Thymus (tissue), 11 donors: ENCODE data around the gene NFKB2. TPM values are rescaled to one million over a fixed set of nuclear protein-coding genes. Genes with fewer than 3 reads are reported as not detected.

Experiments
- DNase-seq, 9 donors: peaks; one replicate each; pipeline ENCODE4 v3.0.0-alpha.2; 2013; ENCODE audit warnings: low spot score in 9 of 9, low read depth in 6 of 9, missing footprints in 1 of 9
- H3K27ac ChIP-seq, 2 donors: one replicate each; pipeline ENCODE4 v1.5.1; 2013; ENCODE audit warnings: control low read depth in 1 of 2, low read depth in 1 of 2, low read length in 1 of 2, mild to moderate bottlenecking in 1 of 2, moderate library complexity in 1 of 2
- H3K27me3 ChIP-seq, 2 donors: one replicate each; pipeline ENCODE4 v1.5.1; 2013; ENCODE audit warnings: low read length in 1 of 2; ENCODE audit not compliant: control insufficient read depth in 2 of 2, insufficient read depth in 1 of 2
- H3K36me3 ChIP-seq, 2 donors: one replicate each; pipeline ENCODE4 v1.5.1; 2013; ENCODE audit warnings: low read length in 1 of 2, mild to moderate bottlenecking in 1 of 2, moderate library complexity in 1 of 2; ENCODE audit not compliant: control insufficient read depth in 2 of 2, insufficient read depth in 2 of 2
- H3K4me1 ChIP-seq, 2 donors: one replicate each; pipeline ENCODE4 v1.5.1; 2013; ENCODE audit warnings: low read length in 2 of 2; ENCODE audit not compliant: control insufficient read depth in 2 of 2, insufficient read depth in 2 of 2
- H3K4me3 ChIP-seq, 2 donors: one replicate each; pipeline ENCODE4 v1.5.1; 2013; ENCODE audit warnings: low read length in 2 of 2, control low read depth in 1 of 2, mild to moderate bottlenecking in 1 of 2
- H3K9me3 ChIP-seq, 2 donors: one replicate each; pipeline ENCODE4 v1.5.1; 2013; ENCODE audit warnings: low read length in 1 of 2, mild to moderate bottlenecking in 1 of 2; ENCODE audit not compliant: control insufficient read depth in 2 of 2, insufficient read depth in 1 of 2
- WGBS: extraction: QIAGEN DNeasy Blood & Tissue Kit; methylation state at CpG from one replicate; pipeline ENCODE4 v1.1.7; 2013; 5-methylcytosine and 5-hydroxymethylcytosine counted together
- polyA plus RNA-seq: library from polyadenylated mRNA; stranded (reverse); fragments of 200-250 nt; gene quantifications from one replicate; pipeline ENCODE4 v1.2.3, GENCODE V29; 2013
- total RNA-seq: library from RNA; stranded (reverse); fragments of 120-200 nt; gene quantifications from one replicate; pipeline ENCODE4 v1.2.4, GENCODE V29; 2013
- donor health status: healthy.

Gene NFKB2
- total and polyA plus RNA-seq, 2 donors: 35.6 to 37.8 TPM

GRCh38 chr10:102375250-102375649, 20.3 kb upstream of the NFKB2 start:
- 97% methylated on average over 7 of the region's 7 CpGs for WGBS
- Histone ChIP-seq H3K4me3 (no peak overlapping the region), H3K27ac (no peak overlapping the region), H3K9me3 (peaks cover 0 to 2% of the 10 kb centered on the region in 2 donors), H3K27me3 (no peaks in the 10 kb centered on the region), H3K4me1 (no peaks in the 10 kb centered on the region), H3K36me3 (peaks cover 55 to 74% of the 10 kb centered on the region in 2 donors)
- no peak for DNase-seq

- Histone ChIP-seq H3K36me3 (peaks cover 55 to 74% of the 10 kb centered on the region in 2 donors), H3K4me3 (no peak overlapping the region), H3K4me1 (no peaks in the 10 kb centered on the region), H3K9me3 (no peaks in the 10 kb centered on the region), H3K27ac (no peak overlapping the region), H3K27me3 (no peaks in the 10 kb centered on the region)
- WGBS: 98% methylated on average over 2 of the region's 2 CpGs
- no peak for DNase-seq
These were observed 19.6 kb upstream of the NFKB2 start for GRCh38 chr10:102375867-102376266.

GRCh38 chr10:102376901-102377300, 18.6 kb upstream of the NFKB2 start:
- H3K36me3 ChIP-seq: peaks cover 56 to 73% of the 10 kb centered on the region in 2 donors
- WGBS: 99% methylated on average over 12 of the region's 12 CpGs
- no peak overlapping the region for H3K27ac ChIP-seq
- H3K4me1 ChIP-seq: no peaks in the 10 kb centered on the region
- H3K27me3 ChIP-seq: no peaks in the 10 kb centered on the region
- no peaks in the 10 kb centered on the region for H3K9me3 ChIP-seq
- no peak for DNase-seq
- no peak overlapping the region for H3K4me3 ChIP-seq

- no peaks in the 10 kb centered on the region for H3K4me1 ChIP-seq
- no peaks in the 10 kb centered on the region for H3K27me3 ChIP-seq
- DNase-seq: no peak
- H3K9me3 ChIP-seq: no peaks in the 10 kb centered on the region
- H3K4me3 ChIP-seq: no peak overlapping the region
- WGBS: over 99% methylated on average over 6 of the region's 6 CpGs
- peaks cover 65 to 74% of the 10 kb centered on the region in 2 donors for H3K36me3 ChIP-seq
- H3K27ac ChIP-seq: no peak overlapping the region
These were observed 16.1 kb upstream of the NFKB2 start for GRCh38 chr10:102379383-102379782.

GRCh38 chr10:102381983-102382382, 13.5 kb upstream of the NFKB2 start:
- Histone ChIP-seq H3K4me1 (no peaks in the 10 kb centered on the region), H3K27me3 (no peaks in the 10 kb centered on the region), H3K9me3 (no peaks in the 10 kb centered on the region), H3K4me3 (no peak overlapping the region), H3K27ac (no peak overlapping the region), H3K36me3 (peaks cover 44 to 54% of the 10 kb centered on the region in 2 donors)
- 98% methylated on average over 9 of the region's 9 CpGs for WGBS
- DNase-seq: no peak

- no peaks in the 10 kb centered on the region for H3K4me1 ChIP-seq
- DNase-seq: no peak
- no peak overlapping the region for H3K27ac ChIP-seq
- H3K4me3 ChIP-seq: no peak overlapping the region
- WGBS: 98% methylated on average over 8 of the region's 8 CpGs
- H3K36me3 ChIP-seq: peaks cover 42 to 49% of the 10 kb centered on the region in 2 donors
- H3K9me3 ChIP-seq: no peaks in the 10 kb centered on the region
- no peaks in the 10 kb centered on the region for H3K27me3 ChIP-seq
These were observed 12.6 kb upstream of the NFKB2 start for GRCh38 chr10:102382871-102383270.

GRCh38 chr10:102384053-102384452, 11.5 kb upstream of the NFKB2 start:
- WGBS: 74% methylated on average over 6 of the region's 6 CpGs
- Histone ChIP-seq H3K27ac (no peak overlapping the region), H3K36me3 (peaks cover 38 to 40% of the 10 kb centered on the region in 2 donors), H3K4me3 (no peak overlapping the region), H3K27me3 (no peaks in the 10 kb centered on the region), H3K4me1 (no peaks in the 10 kb centered on the region), H3K9me3 (no peaks in the 10 kb centered on the region)
- DNase-seq: no peak

GRCh38 chr10:102384606-102385429, 10.7 kb upstream of the NFKB2 start:
- no peaks in the 10 kb centered on the region for H3K4me1 ChIP-seq
- no peak overlapping the region for H3K27ac ChIP-seq
- 87% methylated on average over 4 of the region's 4 CpGs for WGBS
- H3K4me3 ChIP-seq: no peak overlapping the region
- H3K36me3 ChIP-seq: peaks cover 31 to 33% of the 10 kb centered on the region in 2 donors
- H3K9me3 ChIP-seq: no peaks in the 10 kb centered on the region
- DNase-seq: no peak
- no peaks in the 10 kb centered on the region for H3K27me3 ChIP-seq

GRCh38 chr10:102389894-102390293, 5.6 kb upstream of the NFKB2 start:
- Histone ChIP-seq H3K4me1 (peaks cover 9 to 18% of the 10 kb centered on the region in 2 donors), H3K27me3 (peaks cover 3 to 37% of the 10 kb centered on the region in 2 donors), H3K9me3 (no peaks in the 10 kb centered on the region), H3K27ac (no peak overlapping the region), H3K4me3 (no peak overlapping the region), H3K36me3 (no peaks in the 10 kb centered on the region)
- DNase-seq: no peak
- WGBS: 96% methylated on average over 3 of the region's 3 CpGs
